NCI-H69 (cell line): ENCODE data around the gene LDB2.

ENCODE experiments used
- DNase-seq: peaks from one replicate; lab custom pipeline; 2025; lab: John Stamatoyannopoulos, UW

Gene LDB2

DNA sequence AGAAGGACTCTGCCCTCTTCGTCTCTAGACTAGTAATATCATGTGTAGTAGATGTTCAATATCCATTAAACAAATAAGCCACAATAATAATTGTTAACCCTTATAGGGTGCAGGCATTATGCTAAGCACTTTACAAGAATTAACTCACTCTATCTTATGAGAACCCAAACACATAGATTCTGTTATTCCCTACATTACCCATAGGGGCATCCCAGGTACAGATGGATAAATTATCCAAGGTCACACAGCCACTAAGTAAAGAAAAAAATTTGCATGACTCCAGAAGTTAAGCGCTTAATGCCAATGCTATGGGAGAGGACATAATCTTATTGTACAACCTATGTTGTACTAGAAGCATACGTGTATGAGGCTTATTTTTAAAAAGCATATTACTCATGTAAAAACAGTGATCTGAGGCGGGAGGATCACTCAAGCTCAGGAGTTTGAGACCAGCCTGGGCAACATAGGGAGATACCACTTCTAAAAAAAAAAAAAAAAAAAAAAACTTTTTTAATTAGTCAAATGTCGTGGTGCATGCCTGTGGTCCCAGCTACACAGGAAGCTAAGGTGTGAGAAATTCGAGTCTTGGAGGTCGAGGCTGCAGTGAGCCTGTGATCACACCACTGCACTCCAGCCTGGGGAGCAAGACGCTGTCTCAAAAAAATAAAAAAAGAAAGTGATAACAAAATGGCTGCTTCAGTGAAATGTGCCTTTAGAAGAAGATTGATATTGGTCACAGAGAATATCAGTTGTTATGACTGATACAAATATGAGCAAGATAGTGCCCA is 13.6 kb downstream of the LDB2 start:
- DNase-seq: no peak

- DNase-seq: no peak
Observed at GRCh38 chr4:16883806-16884205, 14.6 kb downstream of the LDB2 start.

- no peak for DNase-seq
Observed at GRCh38 chr4:16881151-16881884, 17.1 kb downstream of the LDB2 start.

DNA sequence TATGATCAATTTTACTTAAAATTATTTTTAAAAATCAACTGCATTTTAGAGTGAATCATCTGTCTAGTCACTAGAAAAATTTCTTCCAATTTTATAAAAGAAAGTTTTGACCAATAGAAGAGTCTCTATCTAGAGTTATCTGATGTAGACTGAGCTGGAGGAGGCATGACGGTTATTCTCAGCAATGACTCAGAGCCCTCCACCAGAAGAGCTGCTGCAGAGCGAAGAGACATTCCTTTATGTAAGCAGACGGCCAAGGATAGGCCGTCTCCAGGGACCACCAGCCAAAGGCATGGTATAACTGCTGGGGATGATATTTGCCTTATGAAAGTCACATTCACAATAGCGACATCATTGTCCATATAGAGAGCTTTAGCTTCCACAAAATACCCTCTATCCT is 23.0 kb downstream of the LDB2 start:
- no peak for DNase-seq

DNA sequence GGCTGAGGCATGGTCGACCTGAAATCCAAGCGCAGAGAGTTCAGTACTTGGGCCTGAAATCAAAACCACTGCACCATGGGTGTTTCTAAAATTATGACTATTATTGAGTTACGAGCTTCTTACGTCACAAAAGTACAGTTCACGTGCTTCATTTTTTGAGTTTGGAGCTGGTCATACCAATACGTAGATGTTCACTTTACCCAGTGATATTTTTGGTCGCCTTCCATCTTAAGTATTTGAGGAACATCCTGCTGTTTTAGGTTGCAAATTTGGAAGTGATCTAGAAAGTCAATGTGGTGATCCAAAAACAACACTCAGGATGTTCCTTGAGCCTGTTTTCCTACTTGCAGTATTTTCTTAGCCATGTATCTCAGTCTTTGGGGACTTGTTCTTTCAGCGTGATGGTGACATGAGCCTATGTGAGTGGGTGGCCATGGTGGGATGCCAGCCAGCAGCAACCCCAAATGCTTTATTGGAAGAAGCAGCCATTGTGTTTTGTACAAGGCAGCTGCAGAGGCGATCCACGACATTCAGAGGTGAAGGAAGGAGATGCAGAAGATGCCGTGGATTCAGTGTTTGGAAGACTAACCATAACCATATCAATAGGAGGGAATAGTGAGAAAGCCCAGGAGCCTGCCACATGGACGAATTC is 28.7 kb downstream of the LDB2 start:
- DNase-seq: no peak

DNA sequence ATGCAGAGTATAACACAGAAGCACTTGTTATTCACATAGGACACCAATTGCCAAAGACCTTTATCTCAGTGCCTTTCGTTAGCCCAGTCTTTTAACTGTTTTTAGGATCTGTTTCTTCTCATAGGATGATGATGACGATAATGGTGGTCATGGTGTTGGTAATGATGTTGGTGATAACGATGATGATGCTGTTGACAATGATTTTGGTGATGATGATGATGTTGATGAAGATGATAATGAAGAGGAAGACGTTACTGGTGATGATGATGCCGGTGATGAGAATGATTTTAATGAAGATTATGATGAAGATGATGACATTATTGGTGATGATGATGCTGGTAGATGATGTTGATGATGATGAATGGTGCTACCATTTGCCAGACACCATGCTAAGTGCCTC is 29.8 kb downstream of the LDB2 start:
- no peak for DNase-seq

DNA sequence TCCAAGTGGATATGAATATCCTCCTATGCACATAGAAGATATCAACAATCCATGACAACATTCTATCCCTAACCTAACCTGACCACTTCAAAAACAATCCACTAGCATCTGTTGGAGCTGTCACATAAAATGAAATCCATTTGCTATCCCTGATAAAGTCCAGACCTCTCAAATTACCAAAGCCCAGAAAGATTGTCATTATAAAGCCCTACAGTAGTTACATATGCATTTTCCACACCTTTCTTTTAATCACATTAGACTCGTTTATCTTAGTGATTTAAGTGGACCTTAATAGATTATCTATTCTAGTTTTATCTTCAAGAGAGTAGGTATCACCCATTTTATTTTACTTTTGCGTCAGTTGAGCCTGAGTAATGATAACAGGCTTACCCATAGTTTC is 30.6 kb downstream of the LDB2 start:
- DNase-seq: no peak

GRCh38 chr4:16866974-16867373 is 31.5 kb downstream of the LDB2 start:
- DNase-seq: no peak

DNA sequence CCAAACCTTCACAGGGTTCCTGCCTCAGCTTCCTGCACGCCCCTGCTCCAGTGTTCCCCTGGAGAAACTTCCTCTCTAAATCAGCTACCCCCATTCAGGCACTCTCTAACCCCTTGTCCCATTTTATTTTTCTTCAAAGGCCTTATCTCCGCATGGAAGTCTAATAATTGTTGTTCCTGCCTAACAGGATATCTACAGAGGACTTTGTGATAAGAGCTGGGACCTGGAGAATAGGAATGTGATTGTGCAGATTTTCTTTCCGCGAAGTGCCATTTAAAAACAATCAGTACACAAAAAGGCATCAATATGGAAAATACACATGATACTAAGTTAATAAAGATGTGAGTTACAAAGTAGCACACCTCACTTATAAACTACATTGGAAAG is 32.6 kb downstream of the LDB2 start:
- no peak for DNase-seq

- DNase-seq: no peak
Observed at GRCh38 chr4:16865209-16865896, 33.1 kb downstream of the LDB2 start.

DNA sequence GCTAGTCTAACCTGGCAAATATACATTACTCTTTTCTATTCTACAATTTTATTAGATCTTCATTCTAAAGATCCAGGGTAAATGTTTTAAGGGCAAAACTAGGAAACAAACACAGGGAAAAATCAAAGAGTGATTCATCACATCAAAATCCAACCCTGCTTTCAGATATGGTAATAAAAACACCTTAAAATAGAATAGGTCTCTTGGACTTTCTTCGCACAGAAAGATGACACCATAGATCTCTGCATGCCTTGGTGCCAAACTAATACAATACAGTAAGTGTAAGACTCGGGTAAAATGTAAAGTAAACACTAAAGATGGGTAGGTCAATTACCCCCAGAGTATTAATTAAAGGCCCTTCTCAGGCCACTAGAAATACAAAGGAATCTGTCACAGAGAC is 34.2 kb downstream of the LDB2 start:
- no peak for DNase-seq

DNA sequence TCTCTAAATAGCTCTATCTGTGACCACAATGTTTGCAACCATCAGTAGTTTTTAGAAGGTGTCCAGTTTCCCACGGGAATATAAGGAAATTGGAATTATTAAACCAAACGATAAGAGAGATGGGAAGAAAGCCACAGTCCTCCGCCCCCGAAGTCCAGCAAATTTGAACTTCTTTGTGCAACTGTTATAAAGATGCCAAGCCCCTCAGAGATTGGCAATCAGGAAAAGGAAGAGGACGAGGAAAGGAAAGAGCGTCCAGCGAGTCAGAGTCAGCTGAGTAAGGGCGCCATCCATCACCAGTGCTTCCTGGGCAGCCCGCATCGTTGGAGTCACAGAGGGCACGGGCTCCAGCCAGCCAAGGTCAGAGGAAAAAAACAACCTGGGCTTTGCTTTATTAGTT is 35.7 kb downstream of the LDB2 start:
- DNase-seq: no peak

GRCh38 chr4:16860516-16860915 is 37.9 kb downstream of the LDB2 start:
- DNase-seq: no peak

DNA sequence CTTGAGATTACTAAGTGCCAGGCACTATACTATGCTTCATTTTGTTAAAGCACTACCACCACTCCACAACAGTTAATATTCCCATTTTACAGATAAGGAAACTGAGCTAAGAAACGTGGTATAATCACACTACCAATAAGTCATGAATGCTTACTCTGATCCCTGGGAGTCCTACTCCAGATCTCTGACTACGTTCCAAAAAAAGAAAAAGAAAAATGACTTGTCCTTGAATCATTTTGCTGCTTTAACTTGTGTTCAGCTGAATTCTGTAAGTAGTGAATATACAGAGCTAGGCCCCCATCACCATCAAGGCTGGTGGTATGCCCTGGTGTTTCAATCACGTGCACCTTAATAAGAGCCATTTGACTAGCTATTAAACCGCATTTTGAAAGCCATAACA is 39.4 kb downstream of the LDB2 start:
- DNase-seq: no peak

DNA sequence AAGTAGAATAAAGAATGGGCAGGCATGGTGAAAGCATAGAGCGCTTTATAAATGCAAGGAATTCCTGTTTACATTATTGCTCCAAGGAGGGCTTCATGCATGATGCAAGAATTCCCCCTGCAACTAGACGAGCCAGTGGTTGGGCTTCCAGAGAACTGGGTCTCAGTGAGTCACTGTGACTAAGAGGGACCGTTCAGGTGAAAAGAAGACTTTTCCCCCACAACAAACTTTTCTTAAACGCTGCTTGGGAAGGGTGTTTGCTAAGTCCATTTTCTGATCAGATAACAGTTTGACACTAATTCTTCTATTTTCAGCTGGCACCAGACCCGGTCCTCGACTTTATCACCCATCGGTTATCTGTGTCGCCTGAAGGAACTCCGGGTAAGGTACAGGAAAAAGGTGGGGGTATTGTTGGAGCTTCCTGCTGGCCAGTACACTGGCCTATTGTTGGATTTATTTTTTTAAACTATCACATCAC is 40.1 kb downstream of the LDB2 start:
- no peak for DNase-seq

DNA sequence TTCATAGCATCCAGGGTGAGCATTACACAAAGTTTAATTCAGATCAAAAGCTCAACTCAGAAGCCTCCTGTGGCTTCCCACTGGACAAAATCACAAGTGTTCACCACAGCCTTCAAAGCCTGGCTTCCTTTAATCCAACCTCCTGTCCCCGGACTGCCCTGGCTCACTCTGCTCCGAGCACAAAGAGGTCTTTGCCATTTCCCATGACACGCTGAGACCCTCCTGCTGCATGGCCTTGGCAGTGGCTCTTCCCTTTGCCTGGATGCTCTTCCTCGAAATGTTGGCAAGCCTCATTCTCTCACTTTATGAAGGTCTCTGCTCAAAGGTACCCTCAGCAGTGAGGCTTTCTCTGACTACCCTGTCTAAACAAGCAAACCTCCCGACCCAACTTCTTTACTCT is 41.0 kb downstream of the LDB2 start:
- DNase-seq: no peak

DNA sequence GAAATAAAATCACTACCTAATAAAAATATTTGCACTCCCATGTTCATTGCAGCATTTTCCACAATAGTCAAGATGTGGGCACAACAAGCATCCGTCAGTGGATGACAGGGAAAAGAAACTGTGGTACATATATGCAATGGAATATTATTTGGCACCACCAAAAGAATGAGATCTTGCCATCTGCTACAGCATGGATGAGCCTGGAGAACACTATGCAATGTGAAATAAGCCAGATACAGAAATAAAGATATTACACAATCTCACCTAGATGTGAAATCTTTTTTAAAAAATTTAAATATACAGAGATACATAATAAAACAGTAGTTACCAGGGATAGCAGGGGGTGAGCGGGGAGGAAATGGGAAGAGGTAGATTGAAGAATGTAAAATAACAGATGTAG is 44.8 kb downstream of the LDB2 start:
- DNase-seq: no peak

GRCh38 chr4:16852644-16853043 is 45.8 kb downstream of the LDB2 start:
- DNase-seq: no peak

GRCh38 chr4:16852228-16852627 is 46.2 kb downstream of the LDB2 start:
- no peak for DNase-seq

- no peak for DNase-seq
Observed at GRCh38 chr4:16846540-16847117, 51.8 kb downstream of the LDB2 start.

DNA sequence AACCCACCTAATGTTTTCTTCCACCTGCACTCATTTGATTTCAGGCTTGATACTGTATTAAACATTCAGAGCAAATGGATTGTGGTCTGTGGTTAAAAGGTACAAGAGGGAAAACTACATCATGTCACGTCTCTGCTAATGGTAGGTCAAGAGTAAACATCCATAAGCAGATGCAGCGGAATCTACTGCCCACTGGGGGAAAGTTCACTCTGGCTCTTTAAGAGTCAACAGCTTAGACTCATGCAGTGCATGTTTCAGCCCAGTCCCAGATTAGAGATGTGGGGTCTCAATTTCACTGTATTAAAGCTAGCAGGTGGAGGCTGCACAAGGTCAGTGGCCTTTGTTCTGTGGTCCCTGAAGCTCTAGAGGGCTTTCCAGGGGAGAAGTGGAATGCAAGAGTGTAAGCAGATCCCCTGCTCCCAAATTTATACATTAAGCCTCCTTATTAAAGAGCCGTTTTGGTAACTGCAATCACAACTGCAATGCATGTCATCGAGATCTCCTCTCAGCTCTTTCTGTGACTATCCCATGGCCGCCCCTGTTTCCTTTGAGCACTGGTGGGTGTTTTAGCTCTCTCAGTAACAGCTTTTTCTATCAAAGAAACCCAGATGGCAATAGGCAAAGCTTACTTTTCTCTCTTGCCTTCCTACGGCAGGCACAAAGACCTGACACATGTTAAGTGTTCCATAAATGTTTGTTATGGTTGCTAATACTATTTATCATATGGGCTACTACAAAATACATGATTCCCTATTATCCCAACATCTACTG is 53.4 kb downstream of the LDB2 start:
- no peak for DNase-seq
